Measurements from ENCODE around the gene NEURL1. TPM values are rescaled to one million over a fixed set of nuclear protein-coding genes. Genes with fewer than 3 reads are reported as not detected.
A peak's percentile ranks its signal among the peaks of the same experiment; 100 is the strongest.

The NEURL1 gene
- total RNA-seq, 1 donor = not detected

DNA sequence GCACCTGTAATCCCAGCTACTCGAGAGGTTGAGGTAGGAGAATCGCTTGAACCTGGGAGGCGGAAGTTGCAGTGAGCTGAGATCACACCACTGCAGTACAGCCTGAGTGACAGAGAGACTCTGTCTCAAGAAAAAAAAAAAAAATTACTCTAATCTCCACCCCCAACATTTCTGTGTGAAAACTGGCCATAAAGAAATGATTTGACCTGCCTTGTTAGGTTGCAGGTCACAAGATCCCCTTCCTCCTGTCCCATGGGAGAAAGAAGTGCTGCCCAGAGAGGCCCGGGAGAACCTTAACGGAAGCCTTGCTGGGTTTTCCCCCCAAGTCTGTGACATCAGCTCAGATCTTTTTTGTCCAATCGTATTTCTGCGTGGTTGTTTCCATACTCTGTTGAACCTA, 26.1 kb upstream of the NEURL1 start:
- no peaks in the 10 kb centered on the region for H3K4me1 ChIP-seq (ENCODE audit: insufficient read depth, low read length)
- H3K27me3 ChIP-seq (ENCODE audit: insufficient read depth, low read length) = no peaks in the 10 kb centered on the region
- H3K27ac ChIP-seq (ENCODE audit: low read depth, low read length) = no peak overlapping the region
- no peak overlapping the region for H3K4me2 ChIP-seq (ENCODE audit: insufficient read depth, low read length)
- TF ChIP-seq, protein P1, sequence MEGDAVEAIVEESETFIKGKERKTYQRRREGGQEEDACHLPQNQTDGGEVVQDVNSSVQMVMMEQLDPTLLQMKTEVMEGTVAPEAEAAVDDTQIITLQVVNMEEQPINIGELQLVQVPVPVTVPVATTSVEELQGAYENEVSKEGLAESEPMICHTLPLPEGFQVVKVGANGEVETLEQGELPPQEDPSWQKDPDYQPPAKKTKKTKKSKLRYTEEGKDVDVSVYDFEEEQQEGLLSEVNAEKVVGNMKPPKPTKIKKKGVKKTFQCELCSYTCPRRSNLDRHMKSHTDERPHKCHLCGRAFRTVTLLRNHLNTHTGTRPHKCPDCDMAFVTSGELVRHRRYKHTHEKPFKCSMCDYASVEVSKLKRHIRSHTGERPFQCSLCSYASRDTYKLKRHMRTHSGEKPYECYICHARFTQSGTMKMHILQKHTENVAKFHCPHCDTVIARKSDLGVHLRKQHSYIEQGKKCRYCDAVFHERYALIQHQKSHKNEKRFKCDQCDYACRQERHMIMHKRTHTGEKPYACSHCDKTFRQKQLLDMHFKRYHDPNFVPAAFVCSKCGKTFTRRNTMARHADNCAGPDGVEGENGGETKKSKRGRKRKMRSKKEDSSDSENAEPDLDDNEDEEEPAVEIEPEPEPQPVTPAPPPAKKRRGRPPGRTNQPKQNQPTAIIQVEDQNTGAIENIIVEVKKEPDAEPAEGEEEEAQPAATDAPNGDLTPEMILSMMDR (IDR thresholded peaks at IDR 0.05; ENCODE audit: extremely low read depth, low read depth, low read length) = no peak
- H3K4me3 ChIP-seq (ENCODE audit: insufficient read depth, low read length) = no peak overlapping the region
- H2AFZ ChIP-seq (ENCODE audit: low read length) = no peak overlapping the region
- no peaks in the 10 kb centered on the region for H3K79me2 ChIP-seq (ENCODE audit: insufficient read depth, low read length)
- H3K36me3 ChIP-seq (ENCODE audit: insufficient read depth, low read length) = no peaks in the 10 kb centered on the region
- no peaks in the 10 kb centered on the region for H3K9me3 ChIP-seq (ENCODE audit: low read depth, low read length)
- DNase-seq (ENCODE audit: insufficient read length, low spot score, missing footprints) = peak; percentile 23
- no peaks in the 10 kb centered on the region for H4K20me1 ChIP-seq (ENCODE audit: insufficient read depth, low read length)

DNA sequence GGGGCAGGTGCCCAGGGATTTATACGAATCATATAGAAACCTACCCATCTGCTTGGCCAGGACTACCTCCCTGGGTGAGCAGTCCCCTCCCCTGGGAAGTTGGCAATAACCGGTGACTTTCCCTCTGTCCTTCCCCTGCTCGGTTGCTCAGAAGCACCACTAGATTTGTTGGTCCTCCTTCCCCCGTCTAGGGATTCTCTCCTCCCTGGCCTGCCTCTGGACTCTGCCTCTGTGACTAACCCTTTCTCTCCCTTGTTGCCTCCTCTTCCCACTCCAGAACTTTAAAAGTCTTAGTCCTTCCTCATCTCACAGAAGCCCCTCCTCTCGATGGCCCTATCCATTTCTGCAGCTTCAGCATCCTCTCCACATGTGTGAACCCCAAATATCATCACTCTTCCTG, 24.3 kb upstream of the NEURL1 start:
- H4K20me1 ChIP-seq (ENCODE audit: insufficient read depth, low read length) = no peaks in the 10 kb centered on the region
- no peaks in the 10 kb centered on the region for H3K9me3 ChIP-seq (ENCODE audit: low read depth, low read length)
- no peaks in the 10 kb centered on the region for H3K4me1 ChIP-seq (ENCODE audit: insufficient read depth, low read length)
- H3K4me3 ChIP-seq (ENCODE audit: insufficient read depth, low read length) = no peak overlapping the region
- no peak overlapping the region for H3K27ac ChIP-seq (ENCODE audit: low read depth, low read length)
- TF ChIP-seq, protein P1 (IDR thresholded peaks at IDR 0.05; ENCODE audit: extremely low read depth, low read depth, low read length) = no peak
- H3K36me3 ChIP-seq (ENCODE audit: insufficient read depth, low read length) = no peaks in the 10 kb centered on the region
- H2AFZ ChIP-seq (ENCODE audit: low read length) = no peak overlapping the region
- no peak overlapping the region for H3K4me2 ChIP-seq (ENCODE audit: insufficient read depth, low read length)
- peak; percentile 43 for DNase-seq (ENCODE audit: insufficient read length, low spot score, missing footprints)
- H3K27me3 ChIP-seq (ENCODE audit: insufficient read depth, low read length) = no peaks in the 10 kb centered on the region
- H3K79me2 ChIP-seq (ENCODE audit: insufficient read depth, low read length) = no peaks in the 10 kb centered on the region

- DNase-seq (ENCODE audit: insufficient read length, low spot score, missing footprints) = peak; percentile 45
- no peak overlapping the region for H3K4me3 ChIP-seq (ENCODE audit: insufficient read depth, low read length)
- TF ChIP-seq, protein P1 (IDR thresholded peaks at IDR 0.05; ENCODE audit: extremely low read depth, low read depth, low read length) = no peak
Measured at GRCh38 chr10:103470761-103471653, 22.5 kb upstream of the NEURL1 start.

DNA sequence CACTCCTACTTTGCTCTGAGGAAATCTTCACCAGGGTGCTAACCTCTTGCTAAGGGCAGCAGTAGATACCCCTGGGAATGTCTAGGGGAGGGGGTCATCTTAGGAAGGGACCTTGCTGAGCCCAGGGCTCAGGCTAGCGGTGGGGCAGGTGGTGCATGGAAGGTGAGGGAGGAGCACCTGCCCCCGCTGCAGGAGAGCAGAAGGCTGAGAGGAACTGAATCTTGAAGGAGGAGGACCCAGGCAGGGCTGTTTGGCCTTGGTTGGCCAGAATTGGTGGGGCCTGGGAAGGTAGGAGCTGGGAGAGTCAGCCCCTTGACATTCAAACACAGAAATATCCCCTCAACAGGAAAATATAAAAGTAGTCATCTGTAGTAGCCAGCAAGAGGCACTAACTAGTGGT, 21.5 kb upstream of the NEURL1 start:
- Histone ChIP-seq H3K36me3 (ENCODE audit: insufficient read depth, low read length) (no peaks in the 10 kb centered on the region), H4K20me1 (ENCODE audit: insufficient read depth, low read length) (no peaks in the 10 kb centered on the region), H3K4me2 (ENCODE audit: insufficient read depth, low read length) (no peak overlapping the region), H2AFZ (ENCODE audit: low read length) (no peak overlapping the region), H3K9me3 (ENCODE audit: low read depth, low read length) (no peaks in the 10 kb centered on the region), H3K79me2 (ENCODE audit: insufficient read depth, low read length) (no peaks in the 10 kb centered on the region), H3K4me1 (ENCODE audit: insufficient read depth, low read length) (no peaks in the 10 kb centered on the region), H3K27me3 (ENCODE audit: insufficient read depth, low read length) (no peaks in the 10 kb centered on the region), H3K27ac (ENCODE audit: low read depth, low read length) (no peak overlapping the region), H3K4me3 (ENCODE audit: insufficient read depth, low read length) (no peak overlapping the region)
- peak; percentile 1 for DNase-seq (ENCODE audit: insufficient read length, low spot score, missing footprints)
- TF ChIP-seq, protein P1 (IDR thresholded peaks at IDR 0.05; ENCODE audit: extremely low read depth, low read depth, low read length) = no peak

More at GRCh38 chr10:103470761-103471653, 22.5 kb upstream of the NEURL1 start:
- Histone ChIP-seq H4K20me1 (ENCODE audit: insufficient read depth, low read length) (no peaks in the 10 kb centered on the region), H3K27me3 (ENCODE audit: insufficient read depth, low read length) (no peaks in the 10 kb centered on the region), H3K4me2 (ENCODE audit: insufficient read depth, low read length) (no peak overlapping the region), H3K79me2 (ENCODE audit: insufficient read depth, low read length) (no peaks in the 10 kb centered on the region), H3K9me3 (ENCODE audit: low read depth, low read length) (no peaks in the 10 kb centered on the region), H3K36me3 (ENCODE audit: insufficient read depth, low read length) (no peaks in the 10 kb centered on the region), H3K4me1 (ENCODE audit: insufficient read depth, low read length) (no peaks in the 10 kb centered on the region), H2AFZ (ENCODE audit: low read length) (peak overlapping the region; percentile 20), H3K27ac (ENCODE audit: low read depth, low read length) (no peak overlapping the region)

All from osteoblast (primary cell).